Measurements from ENCODE around the gene FCHO2.
A peak's percentile ranks its signal among the peaks of the same experiment; 100 is the strongest.
"Not testable (repeated sequence)": the region's sequence is repeated elsewhere in the genome, so short reads cannot be mapped to it uniquely, and the experiment has no call there.

Gene FCHO2

GRCh38 chr5:72943307-72943706, 12.5 kb upstream of the FCHO2 start:
- DNase-seq (ENCODE audit: insufficient read length, low spot score), result no peak
- TF ChIP-seq POLR2A (IDR thresholded peaks at IDR 0.05; ENCODE audit: low read depth, low read length), result no peak
- FAIRE-seq, result no peak

DNA sequence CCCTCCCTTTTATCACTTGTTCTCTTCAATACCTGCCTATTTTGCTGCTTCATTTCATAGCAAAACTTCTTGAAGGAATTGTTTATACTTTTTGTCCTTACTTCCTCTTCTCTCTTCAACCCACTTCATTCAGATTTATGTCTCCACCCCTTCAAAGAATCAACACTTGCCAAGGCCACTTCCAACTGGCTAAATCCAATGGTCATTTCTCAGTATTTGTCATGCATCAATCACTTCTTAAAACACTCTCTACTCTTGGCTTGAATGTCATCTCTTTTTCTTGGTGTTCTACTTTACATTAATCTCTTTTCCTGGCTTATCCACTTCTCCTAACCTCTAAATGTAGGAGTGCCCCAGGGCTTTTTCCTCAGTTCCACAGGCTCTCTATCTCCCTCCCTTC, 8.3 kb upstream of the FCHO2 start:
- FAIRE-seq, result no peak

GRCh38 chr5:72949481-72949880, 6.4 kb upstream of the FCHO2 start:
- FAIRE-seq, result no peak
- no peak for DNase-seq (ENCODE audit: insufficient read length, low spot score)
- TF ChIP-seq POLR2A (IDR thresholded peaks at IDR 0.05; ENCODE audit: low read depth, low read length), result no peak

More for the DNA sequence above, 8.3 kb upstream of the FCHO2 start:
- DNase-seq (ENCODE audit: insufficient read length, low spot score), result no peak
- TF ChIP-seq POLR2A (IDR thresholded peaks at IDR 0.05; ENCODE audit: low read depth, low read length), result no peak

- no peak for TF ChIP-seq POLR2A (IDR thresholded peaks at IDR 0.05; ENCODE audit: low read depth, low read length)
- DNase-seq (ENCODE audit: insufficient read length, low spot score), result peak; percentile 45
- FAIRE-seq, result peak; percentile 43
Observed at GRCh38 chr5:72951671-72952468, 4.0 kb upstream of the FCHO2 start.

DNA sequence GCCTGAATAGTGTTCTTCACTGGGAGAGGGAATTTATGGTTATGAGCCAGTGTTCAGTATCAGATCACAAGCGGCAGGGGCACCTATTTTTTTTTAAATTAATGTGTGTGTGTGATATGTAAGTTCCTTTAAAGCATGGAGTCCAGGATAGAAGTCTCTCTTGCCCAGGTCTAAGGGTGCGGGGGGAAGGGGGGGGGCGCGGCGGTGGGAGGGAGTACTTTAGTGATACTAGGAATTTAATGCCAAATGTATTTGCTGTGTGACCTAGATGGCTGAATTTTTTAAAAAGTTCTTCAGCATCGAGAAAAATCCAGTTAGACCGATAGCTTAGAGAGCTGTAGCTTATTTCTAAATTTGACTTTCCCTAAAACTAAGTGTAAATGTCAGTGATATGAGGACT, 1.5 kb upstream of the FCHO2 start:
- no peak for TF ChIP-seq POLR2A (IDR thresholded peaks at IDR 0.05; ENCODE audit: low read depth, low read length)
- no peak for DNase-seq (ENCODE audit: insufficient read length, low spot score)
- no peak for FAIRE-seq

- peak; percentile 49 for DNase-seq (ENCODE audit: insufficient read length, low spot score)
- no peak for FAIRE-seq
- no peak for TF ChIP-seq POLR2A (IDR thresholded peaks at IDR 0.05; ENCODE audit: low read depth, low read length)
Observed at GRCh38 chr5:72955143-72955767, 586 bp upstream of the FCHO2 start.

GRCh38 chr5:72956324-72957140, 691 bp downstream of the FCHO2 start:
- no peak; the same call in 1 of the 2 replicates for TF ChIP-seq POLR2A (IDR thresholded peaks at IDR 0.05; ENCODE audit: low read depth, low read length)
- no peak for FAIRE-seq
- DNase-seq (ENCODE audit: insufficient read length, low spot score), result peak; percentile 54

DNA sequence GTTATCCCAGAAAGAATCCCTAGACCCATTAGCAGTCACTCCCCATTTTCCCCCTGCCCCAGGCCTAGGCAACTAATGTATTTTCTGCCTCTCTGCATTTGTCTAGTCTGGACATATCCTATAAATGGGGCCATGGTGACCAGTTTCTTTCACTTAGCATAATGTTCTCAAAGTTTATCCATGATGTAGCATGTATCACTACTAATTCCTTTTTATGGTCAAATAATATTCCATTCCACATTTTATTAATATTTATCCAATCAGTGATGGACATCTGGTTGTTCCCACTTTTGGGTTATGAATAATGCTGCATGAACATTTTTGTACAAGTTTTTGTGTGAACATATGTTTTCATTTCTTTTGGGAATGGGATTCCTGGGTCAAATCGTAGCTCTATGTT, 1.5 kb downstream of the FCHO2 start:
- no peak for TF ChIP-seq POLR2A (IDR thresholded peaks at IDR 0.05; ENCODE audit: low read depth, low read length)
- DNase-seq (ENCODE audit: insufficient read length, low spot score) (no peak), FAIRE-seq (no peak)

GRCh38 chr5:72959257-72959656, 3.4 kb downstream of the FCHO2 start:
- FAIRE-seq (no peak), DNase-seq (ENCODE audit: insufficient read length, low spot score) (no peak)
- TF ChIP-seq POLR2A (IDR thresholded peaks at IDR 0.05; ENCODE audit: low read depth, low read length), result no peak

DNA sequence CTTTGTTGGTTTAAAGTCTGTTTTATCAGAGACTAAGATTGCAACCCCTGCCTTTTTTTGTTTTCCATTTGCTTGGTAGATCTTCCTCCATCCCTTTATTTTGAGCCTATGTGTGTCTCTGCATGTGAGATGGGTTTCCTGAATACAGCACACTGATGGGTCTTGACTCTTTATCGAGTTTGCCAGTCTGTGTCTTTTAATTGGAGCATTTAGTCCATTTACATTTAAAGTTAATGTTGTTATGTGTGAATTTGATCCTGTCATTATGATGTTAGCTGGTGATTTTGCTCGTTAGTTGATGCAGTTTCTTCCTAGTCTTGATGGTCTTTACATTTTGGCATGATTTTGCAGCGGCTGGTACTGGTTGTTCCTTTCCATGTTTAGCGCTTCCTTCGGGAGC, 18.6 kb downstream of the FCHO2 start:
- not testable (repeated sequence) for FAIRE-seq; DNase-seq (ENCODE audit: insufficient read length, low spot score)

- DNase-seq (ENCODE audit: insufficient read length, low spot score); FAIRE-seq: not testable (repeated sequence)
Observed at GRCh38 chr5:72976810-72977209, 21.0 kb downstream of the FCHO2 start.

DNA sequence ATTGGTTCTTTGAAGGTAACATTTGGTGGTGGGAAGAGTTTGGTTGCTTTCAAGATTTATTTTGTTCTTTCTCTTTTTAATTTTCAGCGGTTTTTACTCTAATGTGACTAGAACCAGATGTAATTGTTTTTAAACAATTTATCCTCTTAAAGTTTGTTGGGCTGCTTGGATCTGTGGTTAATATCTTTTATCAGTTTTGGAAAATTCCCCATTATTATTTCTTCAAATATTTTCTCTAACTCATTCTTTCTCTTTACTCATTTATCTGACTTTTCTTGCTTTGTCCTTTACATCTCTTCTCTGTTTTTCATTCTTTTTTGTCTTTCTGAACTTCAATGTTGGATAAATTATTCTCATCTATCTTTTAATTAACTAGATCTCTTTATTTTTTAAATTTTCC, 29.9 kb downstream of the FCHO2 start:
- FAIRE-seq (no peak), DNase-seq (ENCODE audit: insufficient read length, low spot score) (no peak)
- no peak for TF ChIP-seq POLR2A (IDR thresholded peaks at IDR 0.05; ENCODE audit: low read depth, low read length)

GRCh38 chr5:72988769-72989168, 32.9 kb downstream of the FCHO2 start:
- no peak for TF ChIP-seq POLR2A (IDR thresholded peaks at IDR 0.05; ENCODE audit: low read depth, low read length)
- DNase-seq (ENCODE audit: insufficient read length, low spot score) (no peak), FAIRE-seq (no peak)

DNA sequence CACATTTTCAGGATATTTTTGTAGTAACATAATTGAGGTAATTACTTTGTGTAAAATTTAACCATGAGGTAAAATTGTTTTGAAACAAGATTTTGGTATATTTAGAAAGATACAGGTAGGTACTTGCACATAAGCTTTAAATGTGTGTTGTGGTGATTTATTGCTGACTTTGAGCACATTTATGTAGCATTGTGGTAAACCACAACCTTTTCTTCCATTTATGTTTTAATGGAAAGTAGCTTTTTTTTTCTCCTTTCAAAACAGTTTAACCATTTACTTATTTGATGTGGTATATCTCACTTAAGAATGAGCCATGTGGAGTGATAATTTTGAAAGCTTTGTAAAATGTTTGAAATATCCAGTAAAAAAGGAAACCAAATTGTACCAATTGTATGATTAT, 35.6 kb downstream of the FCHO2 start:
- no peak for TF ChIP-seq POLR2A (IDR thresholded peaks at IDR 0.05; ENCODE audit: low read depth, low read length)
- no peak for DNase-seq (ENCODE audit: insufficient read length, low spot score)
- no peak for FAIRE-seq

Measured in H54 (cell line).